MM.1S (cell line): ENCODE data around the gene SSX2IP.

Experiments used
- DNase-seq: peaks from one replicate; pipeline ENCODE4 v3.0.0-alpha.2; 2015
- H2AFZ ChIP-seq: fragments of 300-600 bp; sonication (generic); 2 replicates; pipeline ENCODE4 v1.6.0; 2016; ENCODE audit warnings: antibody characterized with exemption, low read length
- H3F3A ChIP-seq: fragments of 300-600 bp; sonication (generic); 2 replicates; pipeline ENCODE4 v1.6.1; 2016; ENCODE audit warnings: mild to moderate bottlenecking, antibody characterized with exemption, low read length, moderate library complexity, mixed read lengths; ENCODE audit not compliant: insufficient read depth
- H3K27ac ChIP-seq: fragments of 300-600 bp; sonication (generic); 2 replicates; pipeline ENCODE4 v1.5.1; 2016; ENCODE audit warnings: mild to moderate bottlenecking, low read length
- H3K27me3 ChIP-seq: fragments of 300-600 bp; sonication (generic); replicated peaks from 2 replicates; pipeline ENCODE4 v1.6.0; 2016; ENCODE audit warnings: low read length; ENCODE audit not compliant: insufficient read depth
- H3K36me3 ChIP-seq: fragments of 300-600 bp; sonication (generic); replicated peaks from 2 replicates; pipeline ENCODE4 v1.6.1; 2016; ENCODE audit warnings: mild to moderate bottlenecking, low read length, mixed read lengths; ENCODE audit not compliant: insufficient read depth
- H3K4me1 ChIP-seq: fragments of 300-600 bp; sonication (generic); 2 replicates; pipeline ENCODE4 v1.6.1; 2016; ENCODE audit warnings: low read length, mixed read lengths
- H3K4me2 ChIP-seq: fragments of 300-600 bp; sonication (generic); 2 replicates; pipeline ENCODE4 v1.6.0; 2016; ENCODE audit warnings: low read depth, low read length
- H3K4me3 ChIP-seq: fragments of 300-600 bp; sonication (generic); 2 replicates; pipeline ENCODE4 v1.5.1; 2016; ENCODE audit warnings: low read length, mixed read lengths
- H3K79me2 ChIP-seq: fragments of 300-600 bp; sonication (generic); 2 replicates; pipeline ENCODE4 v1.6.1; 2016; ENCODE audit warnings: mixed run types, low read length, mixed read lengths
- H3K9ac ChIP-seq: fragments of 300-600 bp; sonication (generic); 2 replicates; pipeline ENCODE4 v1.6.1; 2016; ENCODE audit warnings: low read length, mixed read lengths
- H3K9me2 ChIP-seq: fragments of 300-600 bp; sonication (generic); replicated peaks from 2 replicates; pipeline ENCODE4 v1.6.1; 2016; ENCODE audit warnings: mild to moderate bottlenecking, low read length, mixed read lengths; ENCODE audit not compliant: insufficient read depth
- H3K9me3 ChIP-seq: fragments of 300-600 bp; sonication (generic); replicated peaks from 2 replicates; pipeline ENCODE4 v1.6.1; 2016; ENCODE audit warnings: mild to moderate bottlenecking, low read length, mixed read lengths; ENCODE audit not compliant: insufficient read depth
- H4K20me1 ChIP-seq: fragments of 300-600 bp; sonication (generic); 2 replicates; pipeline ENCODE4 v1.6.1; 2016; ENCODE audit warnings: mild to moderate bottlenecking, low read length, moderate library complexity, mixed read lengths; ENCODE audit not compliant: insufficient read depth
- CTCF ChIP-seq: fragments of 300-600 bp; sonication (generic); IDR thresholded peaks from 2 replicates; pipeline ENCODE4 v1.5.1; 2016; ENCODE audit warnings: antibody characterized with exemption, low read length, mixed read lengths
- EZH2 ChIP-seq: fragments of 300-600 bp; sonication (generic); optimal IDR thresholded peaks from 2 replicates; pipeline ENCODE3; 2017; ENCODE audit warnings: low read depth, mild to moderate bottlenecking, antibody characterized with exemption, low read length, mixed read lengths
- EZH2phosphoT487 ChIP-seq: fragments of 300-600 bp; sonication (generic); IDR thresholded peaks from 2 replicates; pipeline ENCODE4 v1.6.1; 2018; ENCODE audit warnings: antibody characterized with exemption, low read length

Gene SSX2IP

GRCh38 chr1:84691122-84691783, 992 bp upstream of the SSX2IP start:
- Histone ChIP-seq H3K9me3 (no peaks in the 10 kb centered on the region), H3K27me3 (no peaks in the 10 kb centered on the region), H3K4me2 (peak overlapping the region; percentile 60; the same call in 1 of the 2 replicates), H3K79me2 (peaks cover 10% of the 10 kb centered on the region), H3K9me2 (no peaks in the 10 kb centered on the region), H4K20me1 (no peaks in the 10 kb centered on the region), H3K9ac (peak overlapping the region; percentile 57; the same call in 1 of the 2 replicates), H3F3A (no peaks in the 10 kb centered on the region), H3K4me1 (peaks cover 16% of the 10 kb centered on the region; the same call in 1 of the 2 replicates), H3K36me3 (no peaks in the 10 kb centered on the region), H3K27ac (peak overlapping the region; percentile 55; the same call in 1 of the 2 replicates), H3K4me3 (peak overlapping the region; percentile 65), H2AFZ (peak overlapping the region; percentile 74)
- no peak for DNase-seq
- TF ChIP-seq EZH2 (no peak), EZH2phosphoT487 (no peak), CTCF (no peak)

GRCh38 chr1:84689514-84690396, 506 bp downstream of the SSX2IP start:
- Histone ChIP-seq H3K9me3 (no peaks in the 10 kb centered on the region), H3K4me1 (peaks cover 16% of the 10 kb centered on the region; the same call in 1 of the 2 replicates), H3K9me2 (no peaks in the 10 kb centered on the region), H3F3A (no peaks in the 10 kb centered on the region), H2AFZ (0 out of 2 replicates have a peak overlapping the region, but pooled peaks have one; percentile 51), H3K79me2 (peaks cover 10% of the 10 kb centered on the region), H3K4me2 (peak overlapping the region; percentile 62), H3K36me3 (no peaks in the 10 kb centered on the region), H3K27me3 (no peaks in the 10 kb centered on the region), H3K4me3 (peak overlapping the region; percentile 63), H4K20me1 (no peaks in the 10 kb centered on the region), H3K27ac (peak overlapping the region; percentile 37; the same call in 1 of the 2 replicates), H3K9ac (peak overlapping the region; percentile 50; the same call in 1 of the 2 replicates)
- DNase-seq: peak; percentile 36
- TF ChIP-seq EZH2 (no peak), CTCF (peak; percentile 12; the same call in 1 of the 2 replicates)

- no peak overlapping the region for H2AFZ ChIP-seq
These were observed 1.7 kb downstream of the SSX2IP start for GRCh38 chr1:84688463-84689061.

More at GRCh38 chr1:84688463-84689061, 1.7 kb downstream of the SSX2IP start:
- Histone ChIP-seq H3K9me2 (no peaks in the 10 kb centered on the region), H3K79me2 (peaks cover 10% of the 10 kb centered on the region), H3K9me3 (no peaks in the 10 kb centered on the region), H3K27me3 (no peaks in the 10 kb centered on the region), H3F3A (no peaks in the 10 kb centered on the region), H3K4me1 (peaks cover 16% of the 10 kb centered on the region; the same call in 1 of the 2 replicates), H3K27ac (no peak overlapping the region), H3K4me2 (no peak overlapping the region; the same call in 1 of the 2 replicates), H3K36me3 (no peaks in the 10 kb centered on the region), H3K4me3 (no peak overlapping the region), H3K9ac (no peak overlapping the region), H4K20me1 (no peaks in the 10 kb centered on the region)
- no peak for TF ChIP-seq EZH2phosphoT487
- TF ChIP-seq CTCF: no peak
- no peak for TF ChIP-seq EZH2
- no peak for DNase-seq
